C4-2B (cell line): ENCODE results near the gene APMAP.

Source experiments
- ZFX ChIP-seq: fragments of 450-650 bp; IDR thresholded peaks from 2 replicates; pipeline ENCODE4 v1.6.1; 2017
- TF ChIP-seq, protein P1 (sequence below): fragments of 450-650 bp; conservative IDR thresholded peaks from 2 replicates; pipeline ENCODE4 v1.5.1; 2017; ENCODE audit warnings: mild to moderate bottlenecking

DNA sequence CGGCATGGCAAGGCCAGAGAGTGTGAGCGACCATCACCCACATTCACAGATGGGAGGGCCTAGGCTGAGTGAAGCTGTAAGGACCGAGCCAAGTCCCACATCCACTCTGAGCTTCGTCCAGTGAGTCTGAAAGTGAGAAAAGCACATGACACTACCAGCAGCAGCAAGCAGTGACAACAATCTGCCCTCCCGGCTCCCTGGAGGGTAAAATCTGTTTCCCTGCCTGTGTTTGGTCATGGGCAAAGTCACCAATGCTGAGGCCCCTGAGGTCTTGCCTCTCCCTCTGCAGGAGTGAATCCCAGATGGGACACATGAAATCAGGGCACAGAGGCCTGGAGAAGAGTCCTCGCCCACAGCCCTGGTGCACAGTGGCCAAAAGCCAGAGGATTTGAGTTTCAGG is 49.9 kb downstream of the APMAP start:
- TF ChIP-seq, protein P1, sequence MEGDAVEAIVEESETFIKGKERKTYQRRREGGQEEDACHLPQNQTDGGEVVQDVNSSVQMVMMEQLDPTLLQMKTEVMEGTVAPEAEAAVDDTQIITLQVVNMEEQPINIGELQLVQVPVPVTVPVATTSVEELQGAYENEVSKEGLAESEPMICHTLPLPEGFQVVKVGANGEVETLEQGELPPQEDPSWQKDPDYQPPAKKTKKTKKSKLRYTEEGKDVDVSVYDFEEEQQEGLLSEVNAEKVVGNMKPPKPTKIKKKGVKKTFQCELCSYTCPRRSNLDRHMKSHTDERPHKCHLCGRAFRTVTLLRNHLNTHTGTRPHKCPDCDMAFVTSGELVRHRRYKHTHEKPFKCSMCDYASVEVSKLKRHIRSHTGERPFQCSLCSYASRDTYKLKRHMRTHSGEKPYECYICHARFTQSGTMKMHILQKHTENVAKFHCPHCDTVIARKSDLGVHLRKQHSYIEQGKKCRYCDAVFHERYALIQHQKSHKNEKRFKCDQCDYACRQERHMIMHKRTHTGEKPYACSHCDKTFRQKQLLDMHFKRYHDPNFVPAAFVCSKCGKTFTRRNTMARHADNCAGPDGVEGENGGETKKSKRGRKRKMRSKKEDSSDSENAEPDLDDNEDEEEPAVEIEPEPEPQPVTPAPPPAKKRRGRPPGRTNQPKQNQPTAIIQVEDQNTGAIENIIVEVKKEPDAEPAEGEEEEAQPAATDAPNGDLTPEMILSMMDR: no peak
- TF ChIP-seq ZFX: no peak
